Measurements from ENCODE around the gene GRHL1.
"Not testable (repeated sequence)": the region's sequence is repeated elsewhere in the genome, so short reads cannot be mapped to it uniquely, and the experiment has no call there.

DNA sequence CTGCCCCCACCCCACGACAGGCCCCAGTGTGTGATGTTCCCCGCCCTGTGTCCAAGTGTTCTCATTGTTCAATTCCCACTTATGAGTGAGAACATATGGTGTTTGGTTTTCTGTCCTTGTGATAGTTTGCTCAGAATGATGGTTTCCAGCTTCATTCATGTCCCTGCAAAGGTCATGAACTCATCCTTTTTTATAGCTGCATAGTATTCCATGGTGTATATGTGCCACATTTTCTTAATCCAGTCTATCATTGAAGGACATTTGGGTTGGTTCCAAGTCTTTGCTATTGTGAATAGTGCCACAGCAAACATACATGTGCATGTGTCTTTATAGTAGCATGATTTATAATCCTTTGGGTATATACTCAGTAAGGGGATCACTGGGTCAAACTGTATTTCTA is 24.5 kb upstream of the GRHL1 start:
- TF ChIP-seq POLR2A (IDR thresholded peaks at IDR 0.05): not testable (repeated sequence)
- TF ChIP-seq, protein P1, sequence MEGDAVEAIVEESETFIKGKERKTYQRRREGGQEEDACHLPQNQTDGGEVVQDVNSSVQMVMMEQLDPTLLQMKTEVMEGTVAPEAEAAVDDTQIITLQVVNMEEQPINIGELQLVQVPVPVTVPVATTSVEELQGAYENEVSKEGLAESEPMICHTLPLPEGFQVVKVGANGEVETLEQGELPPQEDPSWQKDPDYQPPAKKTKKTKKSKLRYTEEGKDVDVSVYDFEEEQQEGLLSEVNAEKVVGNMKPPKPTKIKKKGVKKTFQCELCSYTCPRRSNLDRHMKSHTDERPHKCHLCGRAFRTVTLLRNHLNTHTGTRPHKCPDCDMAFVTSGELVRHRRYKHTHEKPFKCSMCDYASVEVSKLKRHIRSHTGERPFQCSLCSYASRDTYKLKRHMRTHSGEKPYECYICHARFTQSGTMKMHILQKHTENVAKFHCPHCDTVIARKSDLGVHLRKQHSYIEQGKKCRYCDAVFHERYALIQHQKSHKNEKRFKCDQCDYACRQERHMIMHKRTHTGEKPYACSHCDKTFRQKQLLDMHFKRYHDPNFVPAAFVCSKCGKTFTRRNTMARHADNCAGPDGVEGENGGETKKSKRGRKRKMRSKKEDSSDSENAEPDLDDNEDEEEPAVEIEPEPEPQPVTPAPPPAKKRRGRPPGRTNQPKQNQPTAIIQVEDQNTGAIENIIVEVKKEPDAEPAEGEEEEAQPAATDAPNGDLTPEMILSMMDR (IDR thresholded peaks at IDR 0.05): not testable (repeated sequence)
